Esophagus muscularis mucosa (tissue), 4 donors: ENCODE measurements around the gene S100A7.

Experiments used
- CTCF ChIP-seq, 3 experiments: fragments of 200-600 bp in 2 of 3; fragments of 450-650 bp in 1 of 3; sonication (generic) in 2 of 3; IDR thresholded peaks; one replicate each; pipeline ENCODE4 v1.5.1; 2017 to 2019; ENCODE audit warnings: antibody characterized with exemption in 3 of 3, mild to moderate bottlenecking in 2 of 3, moderate library complexity in 1 of 3
- EP300 ChIP-seq: sonication (generic); formaldehyde crosslinking; IDR thresholded peaks from one replicate; pipeline ENCODE4 v1.6.1; 2017; ENCODE audit warnings: antibody characterized with exemption
- POLR2A ChIP-seq: fragments of 450-650 bp; IDR thresholded peaks from one replicate; pipeline ENCODE4 v1.6.1; 2017; ENCODE audit warnings: antibody characterized with exemption, moderate library complexity, mild to moderate bottlenecking, low read depth
- POLR2AphosphoS5 ChIP-seq, 2 donors: sonication (generic); formaldehyde crosslinking; IDR thresholded peaks; one replicate each; pipeline ENCODE4 v1.6.1; 2017; ENCODE audit warnings: antibody characterized with exemption in 2 of 2

- TF ChIP-seq CTCF (IDR thresholded peaks at IDR 0.05) (no peak), POLR2A (no peak), EP300 (no peak), POLR2AphosphoS5 (IDR thresholded peaks at IDR 0.05) (no peak)
Observed at GRCh38 chr1:153478047-153478691, 17.7 kb upstream of the S100A7 start.
